SK-N-MC (cell line): ENCODE data around the gene GSAP.

ENCODE experiments used
- EZH2 ChIP-seq: fragments of 200-600 bp; sonication (generic); IDR thresholded peaks from one replicate; pipeline ENCODE4 v1.6.1; 2017; ENCODE audit warnings: antibody characterized with exemption
- FOXP2 ChIP-seq: optimal IDR thresholded peaks from 2 replicates; pipeline ENCODE3; 2011; ENCODE audit warnings: mild to moderate bottlenecking, moderate library complexity; ENCODE audit not compliant: insufficient read depth; ENCODE audit errors: extremely low read length, control extremely low read depth
- POLR2AphosphoS5 ChIP-seq: IDR thresholded peaks from 2 replicates; pipeline ENCODE4 v1.6.1; 2012; ENCODE audit warnings: mild to moderate bottlenecking, low read depth, low read length, borderline replicate concordance

DNA sequence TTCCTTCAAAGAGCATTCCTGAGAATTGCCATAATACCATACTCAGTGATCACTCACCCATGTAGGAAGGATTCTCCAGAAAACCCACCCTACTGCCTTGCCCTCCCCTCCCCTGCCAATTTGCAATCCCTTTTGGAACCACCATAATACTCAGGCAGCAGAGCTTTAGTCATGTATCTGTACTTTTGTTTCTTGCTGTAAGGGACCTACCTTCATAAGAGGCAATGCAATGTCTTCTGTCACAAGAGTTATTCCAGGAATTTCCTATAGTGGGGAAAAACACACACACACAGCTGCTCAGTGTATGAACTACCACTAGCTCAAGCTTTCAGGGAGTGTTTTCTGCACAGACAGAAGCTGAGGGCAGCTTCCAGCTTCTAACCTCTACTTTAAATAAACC lies 67.0 kb downstream of the GSAP start:
- TF ChIP-seq POLR2AphosphoS5: no peak
- TF ChIP-seq EZH2: no peak
- no peak for TF ChIP-seq FOXP2
